Esophagus (tissue), 2 donors: Measurements from ENCODE around the gene CHRM2. TPM values are rescaled to one million over a fixed set of nuclear protein-coding genes. Genes with fewer than 3 reads are reported as not detected.

Experiments
- H3K27ac ChIP-seq, 2 donors: one replicate each; pipeline ENCODE4 v1.5.1; 2013; ENCODE audit warnings: low read depth in 2 of 2, mild to moderate bottlenecking in 2 of 2, inconsistent platforms in 1 of 2, low read length in 1 of 2, moderate library complexity in 1 of 2
- H3K27me3 ChIP-seq, 2 donors: one replicate each; pipeline ENCODE4 v1.6.1; 2013; ENCODE audit warnings: low read length in 2 of 2, control low read depth in 1 of 2, mild to moderate bottlenecking in 1 of 2; ENCODE audit not compliant: insufficient read depth in 2 of 2, control insufficient read depth in 1 of 2
- H3K36me3 ChIP-seq, 2 donors: one replicate each; pipeline ENCODE4 v1.6.1; 2013; ENCODE audit warnings: low read length in 1 of 2; ENCODE audit not compliant: control insufficient read depth in 2 of 2, insufficient read depth in 2 of 2
- H3K4me1 ChIP-seq, 2 donors: one replicate each; pipeline ENCODE4 v1.6.1; 2013; ENCODE audit warnings: low read length in 1 of 2; ENCODE audit not compliant: control insufficient read depth in 2 of 2, insufficient read depth in 2 of 2
- H3K4me3 ChIP-seq, 2 donors: one replicate each; pipeline ENCODE4 v1.5.1; 2013; ENCODE audit warnings: low read length in 2 of 2, mild to moderate bottlenecking in 2 of 2, low read depth in 1 of 2, moderate library complexity in 1 of 2
- H3K9me3 ChIP-seq, 2 donors: one replicate each; pipeline ENCODE4 v1.6.1; 2013; ENCODE audit warnings: mild to moderate bottlenecking in 2 of 2, low read depth in 1 of 2, low read length in 1 of 2, moderate library complexity in 1 of 2; ENCODE audit not compliant: control insufficient read depth in 2 of 2, insufficient read depth in 1 of 2
- WGBS, 2 donors: extraction: QIAGEN DNeasy Blood & Tissue Kit; methylation state at CpG; one replicate each; pipeline ENCODE4 v1.1.7; 2013; 5-methylcytosine and 5-hydroxymethylcytosine counted together
- polyA plus RNA-seq, 2 donors: library from polyadenylated mRNA; stranded (reverse); fragments of 200-250 nt; gene quantifications; one replicate each; pipeline ENCODE4 v1.2.3, GENCODE V29; 2013
- donor health status: healthy with polysubstance abuse.
- donor health status: Bipolar disorder and iron deficiency.

CHRM2 gene
- polyA plus RNA-seq, 2 donors = 0.04 to 0.12 TPM

- Histone ChIP-seq H3K27ac (no peak overlapping the region), H3K4me3 (no peak overlapping the region), H3K27me3 (no peaks in the 10 kb centered on the region), H3K9me3 (no peaks in the 10 kb centered on the region), H3K36me3 (no peaks in the 10 kb centered on the region), H3K4me1 (no peaks in the 10 kb centered on the region)
- 74 to 75% methylated on average over 4 of the region's 4 CpGs for WGBS, 2 donors
These were observed 157.2 kb downstream of the CHRM2 start for GRCh38 chr7:137025469-137026175.

GRCh38 chr7:137026176-137026500 is 157.7 kb downstream of the CHRM2 start:
- 87 to 94% methylated on average over 1 of the region's 1 CpG for WGBS, 2 donors
- no peaks in the 10 kb centered on the region for H3K9me3 ChIP-seq
- H3K27ac ChIP-seq = no peak overlapping the region
- no peak overlapping the region for H3K4me3 ChIP-seq
- H3K36me3 ChIP-seq = no peaks in the 10 kb centered on the region
- H3K4me1 ChIP-seq = no peaks in the 10 kb centered on the region
- no peaks in the 10 kb centered on the region for H3K27me3 ChIP-seq

- H3K4me1 ChIP-seq = no peaks in the 10 kb centered on the region
- no peak overlapping the region for H3K4me3 ChIP-seq
- H3K9me3 ChIP-seq = no peaks in the 10 kb centered on the region
- H3K27me3 ChIP-seq = no peaks in the 10 kb centered on the region
- WGBS, 2 donors = 87% methylated on average over 4 of the region's 4 CpGs
- no peaks in the 10 kb centered on the region for H3K36me3 ChIP-seq
- H3K27ac ChIP-seq = no peak overlapping the region
These were observed 164.0 kb downstream of the CHRM2 start for GRCh38 chr7:137032436-137032835.

GRCh38 chr7:137036768-137037167 is 168.3 kb downstream of the CHRM2 start:
- H3K4me1 ChIP-seq = no peaks in the 10 kb centered on the region
- no peak overlapping the region for H3K4me3 ChIP-seq

GRCh38 chr7:137038706-137039105 is 170.3 kb downstream of the CHRM2 start:
- Histone ChIP-seq H3K27ac (no peak overlapping the region), H3K36me3 (no peaks in the 10 kb centered on the region), H3K9me3 (no peaks in the 10 kb centered on the region), H3K27me3 (no peaks in the 10 kb centered on the region), H3K4me1 (no peaks in the 10 kb centered on the region), H3K4me3 (no peak overlapping the region)
- 86 to 87% methylated on average over 2 of the region's 2 CpGs for WGBS, 2 donors

More at GRCh38 chr7:137036768-137037167, 168.3 kb downstream of the CHRM2 start:
- Histone ChIP-seq H3K27ac (no peak overlapping the region), H3K9me3 (no peaks in the 10 kb centered on the region), H3K27me3 (no peaks in the 10 kb centered on the region), H3K36me3 (no peaks in the 10 kb centered on the region)
- WGBS, 2 donors = 56 to 70% methylated on average over 2 of the region's 2 CpGs

- no peaks in the 10 kb centered on the region for H3K4me1 ChIP-seq
- no peaks in the 10 kb centered on the region for H3K36me3 ChIP-seq
- H3K27ac ChIP-seq = no peak overlapping the region
- 69 to 77% methylated on average over 7 of the region's 7 CpGs for WGBS, 2 donors
- H3K27me3 ChIP-seq = no peaks in the 10 kb centered on the region
- no peaks in the 10 kb centered on the region for H3K9me3 ChIP-seq
- H3K4me3 ChIP-seq = no peak overlapping the region
These were observed 172.3 kb downstream of the CHRM2 start for GRCh38 chr7:137040745-137041144.

- 86 to 90% methylated on average over 3 of the region's 3 CpGs for WGBS, 2 donors
- Histone ChIP-seq H3K4me1 (no peaks in the 10 kb centered on the region), H3K27ac (no peak overlapping the region), H3K9me3 (no peaks in the 10 kb centered on the region), H3K27me3 (no peaks in the 10 kb centered on the region), H3K4me3 (no peak overlapping the region), H3K36me3 (no peaks in the 10 kb centered on the region)
These were observed 177.1 kb downstream of the CHRM2 start for GRCh38 chr7:137045573-137045972.

- Histone ChIP-seq H3K4me3 (no peak overlapping the region), H3K4me1 (no peaks in the 10 kb centered on the region), H3K9me3 (no peaks in the 10 kb centered on the region), H3K27me3 (no peaks in the 10 kb centered on the region), H3K36me3 (no peaks in the 10 kb centered on the region), H3K27ac (no peak overlapping the region)
- 81 to 83% methylated on average over 8 of the region's 8 CpGs for WGBS, 2 donors
These were observed 201.0 kb downstream of the CHRM2 start for GRCh38 chr7:137069249-137069963.
